Stimulated activated CD4-positive, alpha-beta T cell treated with anti-CD3 and anti-CD28 coated beads, TNF-alpha, amount 100 ng/mL, for 1 hour (primary cell): ENCODE results near the gene NTMT1.
"Not testable (repeated sequence)": the region's sequence is repeated elsewhere in the genome, so short reads cannot be mapped to it uniquely, and the experiment has no call there.

Experiments used
- DNase-seq, 3 donors: peaks; one replicate each; pipeline ENCODE4 v3.0.0-alpha.2; 2020; ENCODE audit warnings: low read depth in 3 of 3, low spot score in 1 of 3

Gene NTMT1, protein sequence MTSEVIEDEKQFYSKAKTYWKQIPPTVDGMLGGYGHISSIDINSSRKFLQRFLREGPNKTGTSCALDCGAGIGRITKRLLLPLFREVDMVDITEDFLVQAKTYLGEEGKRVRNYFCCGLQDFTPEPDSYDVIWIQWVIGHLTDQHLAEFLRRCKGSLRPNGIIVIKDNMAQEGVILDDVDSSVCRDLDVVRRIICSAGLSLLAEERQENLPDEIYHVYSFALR

DNA sequence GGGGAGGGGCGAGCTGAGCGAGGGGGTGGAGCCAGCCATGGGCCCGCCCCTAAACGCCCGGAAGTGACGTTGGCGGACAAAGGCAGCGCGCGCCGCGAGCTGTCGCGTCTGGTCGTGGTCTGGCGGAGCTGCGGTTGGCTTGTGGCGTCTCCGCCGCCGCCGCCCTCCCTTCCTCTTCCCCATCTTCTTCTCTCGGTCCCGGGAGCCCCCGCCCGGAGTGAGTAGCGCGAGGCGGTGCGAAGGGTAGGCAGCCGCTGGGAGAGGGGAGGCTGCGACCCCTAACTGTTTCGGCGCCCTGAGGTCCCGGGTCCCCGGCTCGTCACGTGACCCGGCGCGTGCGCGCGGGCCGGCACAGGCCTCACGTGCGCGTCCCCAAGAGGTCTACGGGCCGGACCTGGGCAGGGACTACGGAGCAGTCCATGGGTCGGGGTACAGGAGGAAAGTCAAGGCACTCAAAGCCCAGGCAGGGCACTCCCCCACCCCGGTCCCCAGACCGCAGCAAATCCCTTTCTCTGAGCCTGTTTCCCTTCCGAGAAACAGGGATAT is at the start of gene NTMT1:
NTMT1 (plus strand) TSS at position 85 of the 546 bp plus-strand sequence. CDS start 6,541 bp downstream, outside the sequence.
- peak; percentile 82 to 93 (median 86) for DNase-seq

DNA sequence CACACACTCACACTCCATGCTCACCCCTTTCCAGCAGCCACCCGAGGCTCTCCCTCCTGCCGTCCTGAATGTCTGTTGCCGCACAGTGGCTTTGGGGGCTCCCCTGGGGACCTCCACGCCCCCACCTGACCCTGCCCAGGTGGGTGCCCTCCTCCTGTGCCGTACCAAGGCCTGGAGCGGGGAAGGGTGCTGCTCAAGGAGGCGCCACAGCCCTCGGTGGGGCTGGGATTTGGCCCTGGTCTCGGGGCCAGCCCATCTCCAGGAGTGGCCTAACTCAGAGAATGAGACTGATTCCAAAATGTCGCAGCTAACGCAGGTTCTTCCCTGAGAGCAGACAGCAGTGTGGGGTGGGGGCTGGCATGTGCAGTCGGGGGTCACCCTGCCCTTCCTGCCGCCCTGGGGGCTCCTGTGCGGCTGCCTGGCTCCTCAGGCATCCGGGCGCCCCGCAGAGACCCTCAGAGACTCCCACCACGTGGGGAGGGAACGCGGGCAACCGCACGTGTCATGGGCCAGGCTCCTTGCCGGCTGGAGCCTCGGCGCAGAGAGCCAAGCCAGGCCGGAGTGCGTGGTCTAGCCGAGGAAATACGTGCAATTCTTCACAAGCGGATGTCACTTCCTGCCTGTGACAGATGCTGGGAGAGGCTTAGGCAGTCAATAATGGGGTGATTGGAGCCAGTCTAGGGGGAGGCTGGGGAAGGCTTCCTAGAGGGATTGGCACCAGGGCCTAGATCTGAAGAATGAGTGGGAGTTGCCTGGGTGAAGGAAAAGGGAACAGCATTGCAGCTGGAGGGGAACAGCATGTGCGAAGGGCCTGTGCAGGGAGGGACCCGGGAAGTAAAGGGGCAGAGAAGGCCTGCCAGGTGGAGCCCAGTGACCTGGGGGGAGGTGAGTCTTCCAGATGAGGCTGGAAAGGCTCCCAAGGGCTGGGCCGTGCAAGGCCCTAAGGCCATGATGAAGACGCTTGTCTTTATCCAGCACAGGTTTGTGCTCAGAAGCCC is 49.1 kb upstream of the NTMT1 start:
- DNase-seq, result no peak

DNA sequence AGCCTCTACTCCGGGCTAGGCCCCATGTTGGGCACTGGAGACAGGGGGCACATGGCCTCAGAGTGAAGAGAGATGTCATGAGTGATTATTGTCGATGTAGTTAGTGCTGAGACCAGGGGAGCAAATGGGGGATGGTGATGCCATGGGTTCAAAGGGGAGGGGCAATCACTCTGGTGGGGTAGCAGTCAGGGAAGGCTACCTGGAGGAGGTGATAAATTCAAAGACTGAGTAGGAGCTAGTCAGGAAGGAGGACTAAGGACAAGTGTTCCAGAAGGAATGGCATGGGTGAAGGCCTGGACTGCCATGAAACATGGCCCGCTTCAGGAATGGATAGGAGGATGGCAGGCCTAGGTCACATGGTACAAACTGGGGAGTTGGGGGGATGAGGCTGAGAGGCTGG is 46.7 kb upstream of the NTMT1 start:
- DNase-seq, result no peak

DNA sequence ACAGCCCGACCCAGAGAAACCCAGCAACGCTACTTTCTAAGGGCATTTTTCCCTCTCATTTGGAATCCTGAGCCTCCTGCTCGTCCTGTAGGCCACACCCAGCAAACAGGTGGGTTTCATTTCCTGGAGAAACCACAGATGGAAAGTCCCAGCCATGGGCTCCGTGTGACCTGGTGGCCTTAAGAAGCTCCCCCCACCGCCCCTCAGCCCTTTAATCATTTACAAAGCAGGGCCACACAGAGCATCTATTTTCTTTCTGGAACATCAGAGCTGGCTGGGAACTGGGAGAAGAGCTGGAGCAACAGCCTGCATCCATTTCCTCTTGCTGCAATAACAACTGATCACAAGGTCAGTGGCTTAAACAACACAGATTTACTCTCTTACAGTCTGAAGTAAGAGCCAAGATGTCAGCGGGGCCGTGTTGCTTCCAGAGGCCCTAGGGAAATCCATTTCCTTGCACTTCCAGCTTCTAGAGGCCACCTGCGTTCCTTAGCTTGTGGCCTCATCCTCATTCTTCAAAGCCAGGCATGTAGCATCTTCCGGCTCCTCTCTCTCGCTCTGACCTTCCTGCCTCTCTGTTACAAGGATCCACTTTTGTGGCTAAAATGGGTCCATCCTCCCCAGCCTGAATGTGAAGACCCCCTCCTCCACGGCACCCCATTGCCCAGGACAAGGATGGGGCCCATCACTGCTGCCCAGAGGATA is 45.6 kb upstream of the NTMT1 start:
- DNase-seq, result no peak

DNA sequence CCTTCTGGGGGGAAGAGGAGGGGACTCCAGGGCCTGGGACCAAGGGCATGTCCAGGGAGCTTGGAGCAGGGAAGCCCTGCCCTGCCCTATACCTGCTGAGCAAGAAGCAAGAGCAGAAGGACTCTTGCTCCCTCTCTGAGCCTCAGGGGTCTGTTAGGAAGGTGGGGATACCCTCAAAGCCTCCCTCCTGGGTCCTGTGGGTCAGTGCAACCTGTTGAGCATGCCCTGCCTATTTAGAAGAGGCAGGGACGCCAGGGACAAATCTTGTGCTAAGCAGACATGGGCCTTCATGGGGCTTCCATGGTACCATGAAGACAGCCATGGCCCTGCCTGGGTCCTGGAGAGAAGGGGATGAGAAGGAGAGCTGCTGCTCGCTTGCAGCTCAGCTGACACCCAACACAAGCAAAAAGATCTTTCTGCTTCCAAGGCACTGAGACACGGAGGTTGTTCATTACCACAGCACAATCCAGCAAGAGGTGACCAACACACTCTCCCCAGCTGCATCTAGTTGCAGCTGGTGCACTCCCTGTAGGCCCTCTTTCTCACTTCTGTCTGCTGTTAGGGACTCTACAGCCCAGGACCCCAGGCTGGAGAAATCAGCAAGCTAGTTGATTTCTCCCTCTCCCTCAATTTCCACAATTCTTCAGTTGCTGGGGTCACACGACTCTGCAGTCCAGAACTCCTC is 44.3 kb upstream of the NTMT1 start:
- no peak for DNase-seq

DNA sequence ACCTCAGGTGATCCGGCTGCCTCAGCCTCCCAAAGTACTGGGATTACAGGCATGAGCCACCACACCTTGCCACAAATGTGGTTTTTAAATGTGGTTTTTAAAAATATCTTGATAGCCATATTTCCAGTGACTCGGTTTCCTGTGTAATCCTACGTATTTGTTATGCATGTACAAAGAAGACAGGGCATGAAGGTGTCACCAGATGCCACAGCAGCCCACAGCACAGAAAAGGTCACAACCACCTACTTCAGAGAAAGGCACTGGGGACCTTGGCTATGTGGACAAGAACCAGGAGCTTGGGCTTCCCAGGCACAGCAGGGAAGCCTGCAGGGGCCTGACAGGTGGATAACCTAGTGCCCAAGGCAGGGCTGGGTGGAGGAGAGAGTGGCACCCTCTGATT is 43.1 kb upstream of the NTMT1 start:
- no peak for DNase-seq

DNA sequence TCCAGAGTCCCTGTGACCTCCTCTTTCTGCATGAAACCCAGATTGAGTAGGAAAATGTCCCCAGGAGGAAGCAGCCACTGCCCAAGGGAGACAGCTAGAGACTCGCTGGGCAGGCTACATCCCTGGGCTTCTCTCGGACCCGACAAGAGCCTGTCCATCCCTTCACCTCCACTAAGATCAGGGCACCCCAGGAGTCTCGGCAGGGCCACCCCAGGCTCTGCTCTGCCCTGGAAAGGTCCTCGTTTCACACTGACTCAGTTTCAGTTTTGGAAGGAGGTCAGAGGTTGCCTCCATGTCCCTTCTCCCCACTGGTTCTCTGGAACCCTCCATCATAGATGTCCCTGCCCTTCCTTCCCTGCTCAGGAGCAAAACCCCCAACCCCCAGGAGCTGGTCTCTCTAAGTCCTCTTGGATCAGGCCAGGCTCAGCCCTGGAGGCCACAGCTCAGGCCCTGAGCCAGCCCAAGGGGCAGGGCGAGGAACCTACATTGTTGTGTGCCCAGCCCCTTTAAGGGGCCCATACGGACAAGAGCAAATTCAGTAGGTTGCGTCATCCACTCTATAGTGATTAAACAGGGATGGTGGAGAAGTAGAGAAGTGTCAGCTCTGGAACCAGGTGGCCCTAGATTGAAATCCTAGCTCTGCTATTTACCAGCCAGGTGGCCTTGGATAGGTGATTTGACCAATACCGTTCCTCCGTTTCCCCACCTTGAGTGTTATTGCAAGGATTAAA is 42.5 kb upstream of the NTMT1 start:
- DNase-seq, result no peak

DNA sequence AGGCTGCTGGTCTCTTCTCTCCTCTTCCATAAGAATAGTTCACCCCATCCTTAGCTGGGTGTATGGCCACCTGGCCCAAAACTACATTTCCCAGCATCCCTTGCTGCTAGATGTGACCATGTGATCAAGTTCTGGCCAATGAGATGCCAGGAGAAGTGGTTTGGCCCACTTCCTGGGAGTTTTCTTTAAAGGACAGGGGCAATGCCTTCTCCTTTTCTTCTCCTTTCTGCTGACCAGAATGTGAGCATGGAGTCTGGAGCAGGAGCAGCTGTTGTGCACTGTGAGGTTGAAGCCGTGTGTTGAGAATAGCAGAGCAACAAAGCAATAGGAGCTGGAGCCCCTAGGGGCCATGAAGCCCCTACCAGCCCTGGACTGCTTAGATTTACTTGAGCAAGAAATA is 41.8 kb upstream of the NTMT1 start:
- peak in 2 of 3 donors; percentile 21 to 31 for DNase-seq

DNA sequence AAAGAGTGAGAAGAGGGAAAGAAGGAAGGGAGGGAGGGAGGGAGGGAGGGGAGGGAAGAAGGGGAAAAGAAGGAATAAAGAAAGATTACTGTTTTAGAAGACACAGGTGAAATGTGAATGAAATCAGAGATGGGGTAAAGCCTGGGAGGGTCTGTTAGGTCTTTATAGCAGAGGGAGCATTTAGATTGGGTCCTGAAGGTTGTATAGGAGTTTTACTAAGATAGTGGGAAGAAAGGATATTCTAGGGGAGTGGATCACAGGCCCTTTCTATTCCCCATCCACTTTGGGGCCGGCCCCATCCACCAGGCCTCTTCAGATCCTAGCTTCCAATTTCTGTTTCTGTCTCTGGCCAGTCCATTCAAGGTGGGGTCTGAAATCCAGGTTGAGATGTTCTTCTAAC is 40.6 kb upstream of the NTMT1 start:
- no peak for DNase-seq

DNA sequence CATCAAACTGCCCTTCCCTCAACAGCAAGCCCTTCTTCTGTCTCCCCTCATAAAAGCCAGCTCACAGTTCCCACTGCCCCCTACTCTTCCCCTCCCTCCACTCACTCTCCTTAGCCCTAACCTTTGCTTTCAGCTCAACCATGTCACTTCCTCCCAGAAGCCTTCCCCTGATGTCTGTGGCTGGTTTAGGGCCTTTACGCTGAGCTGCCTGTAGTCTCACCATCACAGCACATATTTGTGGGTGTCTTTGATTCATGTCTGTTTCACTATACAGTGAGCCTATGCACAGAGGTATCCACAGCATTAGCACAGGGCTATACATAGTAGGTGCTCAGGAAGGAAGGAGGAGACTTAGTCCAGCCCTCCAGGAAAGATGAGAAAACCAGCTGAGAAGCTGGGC is 39.7 kb upstream of the NTMT1 start:
- DNase-seq, result no peak

DNA sequence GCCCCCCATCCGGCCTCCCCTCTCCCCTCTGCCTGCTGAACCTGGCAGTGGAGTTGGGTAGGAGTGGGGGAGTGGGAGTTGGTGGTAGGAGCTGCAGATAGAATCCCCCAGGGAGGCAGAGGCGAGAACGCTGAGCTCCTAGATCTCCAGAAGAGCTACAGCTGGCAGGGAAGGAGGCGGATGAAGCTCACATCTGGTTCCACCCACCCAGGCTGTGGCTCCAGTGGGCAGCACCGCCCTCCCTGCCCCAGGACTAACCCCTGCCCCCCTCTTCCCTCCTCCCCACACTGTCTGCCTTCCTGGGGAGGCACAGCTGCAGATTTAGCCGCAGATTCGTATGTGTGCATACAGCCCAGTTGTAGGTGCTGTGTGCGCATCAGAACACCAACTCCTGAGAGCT is 39.3 kb upstream of the NTMT1 start:
- no peak for DNase-seq

DNA sequence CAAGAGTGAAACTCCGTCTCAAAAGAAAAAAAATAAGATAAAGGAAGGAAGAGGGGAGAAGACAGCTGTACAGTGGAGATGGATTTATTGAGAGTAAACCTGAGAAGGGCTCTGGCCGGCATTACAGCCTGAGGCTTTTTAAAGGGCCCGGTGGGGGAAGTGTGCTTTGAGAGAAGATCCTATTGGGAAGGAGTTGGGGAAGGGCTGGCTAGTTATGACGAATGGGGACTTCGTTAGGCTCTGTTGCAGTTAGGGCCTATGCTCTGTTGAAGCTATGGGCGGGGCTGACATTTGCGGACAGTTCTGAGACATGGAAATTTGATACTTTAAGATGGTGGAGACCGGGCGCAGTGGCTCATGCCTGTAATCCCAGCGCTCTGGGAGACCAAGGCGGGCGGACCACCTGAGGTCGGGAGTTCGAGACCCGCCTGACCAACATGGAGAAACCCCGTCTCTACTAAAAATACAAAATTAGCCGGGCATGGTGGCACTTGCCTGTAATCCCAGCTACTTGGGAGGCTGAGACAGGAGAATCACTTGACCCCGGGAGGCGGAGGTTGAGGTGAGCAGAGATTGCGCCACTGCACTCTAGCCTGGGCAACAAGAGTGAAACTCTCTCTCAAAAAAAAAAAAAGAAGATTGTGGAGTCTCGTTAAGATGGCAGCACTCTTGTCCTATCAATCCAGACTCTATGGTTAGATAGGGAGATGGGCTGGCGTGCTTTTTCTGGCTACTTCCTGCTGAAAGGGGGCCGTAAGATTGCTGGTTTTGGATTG is 38.3 kb upstream of the NTMT1 start:
- no peak for DNase-seq

DNA sequence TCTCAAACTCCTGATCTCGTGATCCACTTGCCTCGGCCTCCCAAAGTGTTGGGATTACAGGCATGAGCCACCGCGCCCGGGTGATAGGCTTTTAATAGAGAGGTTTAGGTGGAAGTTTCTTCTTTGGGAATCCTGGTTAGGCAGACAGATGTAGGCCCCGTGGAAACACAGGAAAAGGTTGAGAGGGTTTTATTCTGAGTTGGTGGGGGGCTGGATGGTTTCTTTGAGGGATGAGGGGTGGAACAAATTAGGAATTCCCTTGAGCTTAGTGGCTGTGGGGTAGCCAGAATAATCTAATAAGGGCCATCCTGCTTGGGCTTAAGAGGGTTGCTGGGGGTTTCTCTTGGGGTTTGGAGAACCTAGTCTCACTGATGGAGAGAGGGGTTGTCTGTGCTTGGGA is 35.5 kb upstream of the NTMT1 start:
- no peak for DNase-seq

DNA sequence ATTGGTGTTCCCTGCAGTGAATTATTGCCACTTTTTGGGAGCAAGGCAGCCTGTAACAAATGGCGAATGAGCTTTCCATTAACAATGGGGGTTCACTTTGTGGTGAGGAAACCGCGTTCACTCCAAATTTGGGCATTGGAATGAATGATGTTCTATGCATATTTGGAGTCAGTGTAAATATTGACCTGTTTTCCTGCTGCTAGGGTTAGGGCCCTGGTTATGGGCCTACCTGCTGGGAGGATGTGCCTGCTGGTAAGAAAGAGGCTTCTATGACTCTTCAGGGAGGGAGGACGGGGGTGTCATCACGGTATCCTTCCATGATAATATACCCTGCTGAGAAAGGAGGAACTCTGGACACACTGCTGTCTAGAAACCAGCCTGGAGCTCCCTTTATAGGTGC is 34.0 kb upstream of the NTMT1 start:
- DNase-seq, result no peak

DNA sequence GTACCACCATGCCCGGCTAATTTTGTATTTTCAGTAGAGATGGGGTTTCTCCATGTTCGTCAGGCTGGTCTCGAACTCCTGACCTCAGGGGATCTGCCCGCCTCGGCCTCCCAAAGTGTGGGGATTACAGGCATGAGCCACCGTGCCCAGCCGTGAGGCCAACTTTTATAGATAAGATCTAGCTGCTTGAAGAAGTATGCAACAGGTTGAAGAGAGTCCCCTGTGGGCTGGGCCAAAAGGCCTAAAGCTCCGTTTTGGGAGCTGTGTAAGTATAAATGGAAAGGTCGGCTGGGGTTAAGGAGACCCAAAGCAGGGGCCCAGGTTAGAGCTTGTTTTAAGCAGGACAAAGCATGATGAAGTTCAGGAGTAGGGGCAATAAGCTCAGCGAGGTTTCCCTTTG is 33.2 kb upstream of the NTMT1 start:
- DNase-seq, result not testable (repeated sequence)

DNA sequence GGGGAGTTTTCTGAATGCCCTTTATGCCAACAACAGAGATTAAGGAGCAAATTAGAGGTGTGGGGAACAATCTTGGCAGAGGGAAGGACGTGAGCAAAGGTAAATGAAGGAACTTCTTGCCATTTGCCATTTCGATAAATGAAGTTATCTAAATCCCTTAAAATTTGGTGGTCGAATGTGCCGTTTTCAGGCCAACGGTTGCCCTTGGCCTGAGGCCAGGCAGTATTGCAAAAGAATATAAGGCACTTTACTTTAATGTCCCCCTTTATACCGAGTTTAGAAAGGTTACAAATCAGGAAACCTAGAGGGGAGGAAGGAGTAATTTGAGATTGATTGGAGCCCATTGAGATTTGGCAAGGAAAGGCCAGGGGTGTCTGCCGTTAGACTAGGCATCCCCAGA is 31.3 kb upstream of the NTMT1 start:
- DNase-seq, result no peak

DNA sequence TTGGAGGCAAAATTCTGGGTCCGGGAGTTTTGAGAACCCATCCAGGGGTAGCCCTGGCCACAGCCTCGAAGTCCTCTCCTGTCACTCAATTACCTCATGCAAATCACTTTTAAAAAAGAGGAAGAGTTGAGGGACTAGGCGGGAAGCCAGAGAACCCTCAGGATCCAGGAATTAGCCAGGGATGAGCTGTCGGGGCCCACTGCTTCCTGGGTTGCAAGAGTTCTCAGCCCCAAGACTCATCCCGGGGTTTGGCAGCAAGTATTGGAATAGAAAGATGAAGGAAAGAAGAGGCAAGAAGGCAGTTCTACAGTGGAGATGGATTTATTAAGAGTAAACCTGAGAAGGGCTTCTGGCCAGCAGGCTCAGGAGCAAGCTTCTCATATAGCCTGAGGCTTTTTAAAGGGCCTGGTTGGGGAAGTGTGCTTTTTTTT is 30.6 kb upstream of the NTMT1 start:
- DNase-seq, result no peak

DNA sequence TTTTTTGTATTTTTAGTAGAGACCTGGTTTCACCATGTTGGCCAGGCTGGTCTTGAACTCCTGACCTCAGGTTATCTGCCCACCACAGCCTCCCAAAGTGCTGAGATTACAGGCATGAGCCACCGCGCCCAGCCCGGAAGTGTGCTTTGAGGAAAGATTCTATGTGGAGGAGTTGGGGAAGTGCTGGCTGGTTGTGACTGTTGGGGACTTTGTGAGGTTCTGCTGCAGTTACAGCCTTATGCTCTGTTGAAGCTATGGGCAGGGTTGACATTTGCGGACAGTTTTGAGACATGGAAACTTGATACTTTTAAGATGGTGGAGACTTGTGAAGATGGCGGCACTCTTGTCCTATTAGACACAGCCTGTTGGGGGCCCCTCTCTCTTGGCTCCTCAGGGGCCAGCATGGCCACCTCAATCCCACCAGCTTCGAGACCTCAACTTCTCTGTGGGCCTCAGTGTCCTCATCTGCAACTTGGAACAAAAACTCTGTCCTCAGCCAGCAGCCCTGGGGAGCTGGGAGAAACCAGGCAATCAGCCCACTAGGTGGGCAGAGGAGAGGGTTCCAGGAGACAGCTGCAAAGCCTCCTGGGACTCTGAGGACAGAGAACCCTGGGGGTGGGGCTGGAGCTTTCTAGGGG is 29.9 kb upstream of the NTMT1 start:
- no peak for DNase-seq
